K562 (cell line): Measurements from ENCODE around the gene GMIP. TPM values are rescaled to one million over a fixed set of nuclear protein-coding genes. Genes with fewer than 3 reads are reported as not detected.

ENCODE experiments used
- ATAC-seq: fragments of 200-7000 bp; cut with Tn5 transposase; 3 replicates; pipeline ENCODE4 v1.9.1; 2020; ENCODE audit warnings: moderate library complexity
- BruUV-seq: library from RNA; stranded (reverse); fragments of 400-500 nt; replicated peaks from 2 replicates; lab custom pipeline; 2021; lab: Mats Ljungman, UMichigan
- CTCF ChIA-PET: fragments of 300-600 bp; formaldehyde crosslinking; extraction: SDS; loops from one replicate; lab custom pipeline; 2021; ENCODE audit warnings: low intra/inter-chr PET ratio; lab: Yijun Ruan, JAX
- POLR2A ChIA-PET: fragments of 300-600, 350-650 bp; sonication (Branson Sonifier 250); formaldehyde crosslinking; extraction: SDS; loops from one replicate; lab custom pipeline; 2021; ENCODE audit warnings: antibody characterized with exemption, inconsistent platforms; lab: Yijun Ruan, JAX
- DNase-seq, 4 experiments: peaks; one replicate each; pipeline versions ENCODE4 v3.0.0 to v3.0.0-alpha.2; 2011 to 2018; ENCODE audit warnings: low spot score in 3 of 4, mixed read lengths in 3 of 4; ENCODE audit errors: extremely low read depth in 1 of 4
- FAIRE-seq: peaks from 2 replicates; lab custom pipeline; 2011; peaks lifted over from hg19 to GRCh38; lab: Jason Lieb, UNC
- H2AFZ ChIP-seq: 2 replicates; pipeline ENCODE4 v1.6.0; 2011; ENCODE audit warnings: low read depth, low read length, control low read depth, inconsistent platforms
- H3K27ac ChIP-seq: fragments of 200-600 bp; 3 replicates; pipeline ENCODE4 v1.8.0; 2011; ENCODE audit warnings: low read depth, mild to moderate bottlenecking, control low read depth, inconsistent platforms, low read length, moderate library complexity, mixed read lengths; ENCODE audit errors: extremely low read depth
- H3K27me3 ChIP-seq, 2 experiments: fragments of 300-600 bp in 1 of 2; 2 replicates in 1 of 2; 3 replicates in 1 of 2; pipeline versions ENCODE4 v1.6.0 to v1.8.0; 2011; ENCODE audit warnings: inconsistent platforms in 2 of 2, low read length in 2 of 2, mild to moderate bottlenecking in 1 of 2, mixed read lengths in 1 of 2, moderate library complexity in 1 of 2; ENCODE audit not compliant: control insufficient read depth in 2 of 2, insufficient read depth in 2 of 2
- H3K36me3 ChIP-seq: fragments of 300-600 bp; 3 replicates; pipeline ENCODE4 v1.8.0; 2011; ENCODE audit warnings: mild to moderate bottlenecking, low read length, inconsistent platforms; ENCODE audit not compliant: control insufficient read depth, insufficient read depth
- H3K4me1 ChIP-seq, 2 experiments: fragments of 200-600 bp in 1 of 2; replicated peaks in 1 of 2; 2 replicates in 1 of 2; 3 replicates in 1 of 2; pipeline versions ENCODE4 v1.5.1 to v1.8.0; 2011; ENCODE audit warnings: inconsistent platforms in 2 of 2, low read length in 2 of 2, mild to moderate bottlenecking in 1 of 2, mixed read lengths in 1 of 2, moderate library complexity in 1 of 2; ENCODE audit not compliant: control insufficient read depth in 2 of 2, insufficient read depth in 2 of 2
- H3K4me2 ChIP-seq: 2 replicates; pipeline ENCODE4 v1.6.1; 2011; ENCODE audit warnings: low read length, control low read depth, inconsistent platforms, mixed read lengths; ENCODE audit not compliant: insufficient read depth
- H3K4me3 ChIP-seq: fragments of 200-600 bp; sonication (generic), shearing (Covaris generic); 2 replicates; pipeline ENCODE4 v1.5.1; 2016; ENCODE audit warnings: control low read depth, inconsistent platforms
- H3K79me2 ChIP-seq: fragments of 200-600 bp; 3 replicates; pipeline ENCODE4 v1.8.0; 2011; ENCODE audit warnings: low read length, inconsistent platforms; ENCODE audit not compliant: control insufficient read depth, insufficient read depth
- H3K9ac ChIP-seq, 2 experiments: 2 replicates each; pipeline versions ENCODE4 v1.6.0 to v1.6.1; 2011; ENCODE audit warnings: low read depth in 2 of 2, low read length in 2 of 2, control low read depth in 1 of 2, inconsistent platforms in 1 of 2, mild to moderate bottlenecking in 1 of 2, mixed read lengths in 1 of 2; ENCODE audit not compliant: insufficient read depth in 1 of 2
- H3K9me1 ChIP-seq: one replicate; pipeline ENCODE4 v1.6.0; 2011; ENCODE audit warnings: inconsistent platforms, mild to moderate bottlenecking, low read length, moderate library complexity; ENCODE audit not compliant: control insufficient read depth, insufficient read depth
- H3K9me3 ChIP-seq: replicated peaks from 2 replicates; pipeline ENCODE4 v1.5.1; 2011; ENCODE audit warnings: low read depth, low read length, inconsistent platforms; ENCODE audit not compliant: control insufficient read depth, insufficient read depth
- H4K20me1 ChIP-seq: replicated peaks from 2 replicates; pipeline ENCODE4 v1.6.1; 2011; ENCODE audit warnings: low read length, inconsistent platforms, mixed read lengths; ENCODE audit not compliant: control insufficient read depth, insufficient read depth
- ATF3 ChIP-seq, 2 experiments: fragments of 450-650 bp in 1 of 2; sonication (generic) in 1 of 2; formaldehyde crosslinking in 1 of 2; IDR thresholded peaks in 1 of 2; conservative IDR thresholded peaks in 1 of 2; 2 replicates each; pipeline versions ENCODE4 v1.6.1 to v1.8.1; 2016 to 2023; ENCODE audit warnings: mild to moderate bottlenecking in 2 of 2, moderate library complexity in 2 of 2, inconsistent platforms in 1 of 2, missing genetic modification reagents in 1 of 2
- BRF1 ChIP-seq: IDR thresholded peaks from 3 replicates; pipeline ENCODE4 v1.6.1; 2011; ENCODE audit warnings: borderline replicate concordance, mild to moderate bottlenecking; ENCODE audit not compliant: insufficient read length; ENCODE audit errors: extremely low read depth
- CHD1 ChIP-seq: fragments of 200-600 bp; sonication (generic); IDR thresholded peaks from one replicate; pipeline ENCODE4 v1.6.1; 2012; ENCODE audit warnings: mild to moderate bottlenecking, moderate library complexity, low read length, inconsistent platforms
- HBP1 ChIP-seq: fragments of 450-650 bp; formaldehyde crosslinking; IDR thresholded peaks from 2 replicates; pipeline ENCODE4 v1.4.0; 2022; ENCODE audit warnings: missing genetic modification characterization
- NR2C2 ChIP-seq, 2 experiments: fragments of 200-800 bp in 1 of 2; sonication (Bioruptor generic) in 1 of 2; sonication (generic) in 1 of 2; formaldehyde crosslinking in 1 of 2; IDR thresholded peaks; 2 replicates each; pipeline versions ENCODE4 v1.6.1 to v1.8.0; 2016 to 2022; ENCODE audit warnings: mild to moderate bottlenecking in 1 of 2, missing compliant biosample characterization in 1 of 2, missing genetic modification characterization in 1 of 2, missing genetic modification reagents in 1 of 2
- PCBP2 ChIP-seq: fragments of 200-400 bp; formaldehyde crosslinking; IDR thresholded peaks from 2 replicates; pipeline ENCODE4 v1.6.1; 2018; ENCODE audit warnings: low read length, low read depth, mild to moderate bottlenecking, moderate library complexity; ENCODE audit not compliant: poor library complexity, severe bottlenecking
- ZBTB49 ChIP-seq: sonication (generic); formaldehyde crosslinking; IDR thresholded peaks from 2 replicates; pipeline ENCODE4 v1.8.0; 2022; ENCODE audit warnings: missing genetic modification reagents, mild to moderate bottlenecking, borderline replicate concordance
- ZNF324 ChIP-seq: fragments of 250-450 bp; sonication (Bioruptor Pico); IDR thresholded peaks from 2 replicates; pipeline ENCODE4 v1.4.0; 2020; ENCODE audit warnings: mild to moderate bottlenecking
- ZNF717 ChIP-seq: fragments of 250-450 bp; sonication (Bioruptor Pico); IDR thresholded peaks from 2 replicates; pipeline ENCODE4 v1.5.0; 2021
- WGBS: fragments of 100-300 bp; shearing (Covaris generic); methylation state at CpG from one replicate; pipeline ENCODE4 v1.1.6; 2016; ENCODE audit warnings: low coverage, mixed read lengths; ENCODE audit not compliant: insufficient coverage; ENCODE audit errors: missing lambda C conversion rate; 5-methylcytosine and 5-hydroxymethylcytosine counted together
- in situ Hi-C: fragments of 300-500 bp; cut with MboI; formaldehyde crosslinking; loops from 4 replicates; pipeline ENCODE4 v1.15.0; 2018; ENCODE audit warnings: inconsistent platforms, mixed read lengths
- intact Hi-C: fragments of 100-400 bp; cut with micrococcal nuclease; formaldehyde crosslinking; loops from 2 replicates; pipeline ENCODE4 v1.14.2; 2022
- polyA plus RNA-seq, 8 experiments: library from polyadenylated mRNA; depleted of rRNA in 4 of 8; stranded (reverse) in 5 of 8; unstranded in 3 of 8; fragments of >200 nt; fragmentation: Nextera tagmentation in 2 of 8; fragmentation: Illumina TruSeq in 1 of 8; extraction: Ambion mirVana in 2 of 8; extraction: Trizol in 1 of 8; gene quantifications; 2 replicates each; pipeline versions ENCODE4 v1.2.1 to v1.2.3, GENCODE V29; 2011 to 2014; ENCODE audit warnings: inconsistent platforms in 1 of 8, missing spikeins in 1 of 8
- total RNA-seq, 7 experiments: library from RNA; depleted of rRNA in 6 of 7; stranded (reverse); fragments of >200 nt in 6 of 7; fragmentation: Illumina TruSeq in 2 of 7; extraction: Trizol in 2 of 7; gene quantifications; 2 replicates each; pipeline versions ENCODE4 v1.2.1 to v1.2.3, GENCODE V29; 2011 to 2021; ENCODE audit warnings: low replicate concordance in 1 of 7
- TF ChIP-seq, protein P1 (sequence below): fragments of 250-450 bp; sonication (Bioruptor Pico); IDR thresholded peaks from 2 replicates; pipeline ENCODE4 v1.5.0; 2022; ENCODE audit warnings: mild to moderate bottlenecking

GMIP gene
- total and polyA plus RNA-seq, 9 of the 15 experiments (the other 6 are each of a cell fraction or from before 2014, with no cell fraction given): 0.14 to 15.8 (median 3.2) TPM

- TF ChIP-seq BRF1 (no peak), CHD1 (no peak), ZBTB49 (no peak)
- TF ChIP-seq, protein P1, sequence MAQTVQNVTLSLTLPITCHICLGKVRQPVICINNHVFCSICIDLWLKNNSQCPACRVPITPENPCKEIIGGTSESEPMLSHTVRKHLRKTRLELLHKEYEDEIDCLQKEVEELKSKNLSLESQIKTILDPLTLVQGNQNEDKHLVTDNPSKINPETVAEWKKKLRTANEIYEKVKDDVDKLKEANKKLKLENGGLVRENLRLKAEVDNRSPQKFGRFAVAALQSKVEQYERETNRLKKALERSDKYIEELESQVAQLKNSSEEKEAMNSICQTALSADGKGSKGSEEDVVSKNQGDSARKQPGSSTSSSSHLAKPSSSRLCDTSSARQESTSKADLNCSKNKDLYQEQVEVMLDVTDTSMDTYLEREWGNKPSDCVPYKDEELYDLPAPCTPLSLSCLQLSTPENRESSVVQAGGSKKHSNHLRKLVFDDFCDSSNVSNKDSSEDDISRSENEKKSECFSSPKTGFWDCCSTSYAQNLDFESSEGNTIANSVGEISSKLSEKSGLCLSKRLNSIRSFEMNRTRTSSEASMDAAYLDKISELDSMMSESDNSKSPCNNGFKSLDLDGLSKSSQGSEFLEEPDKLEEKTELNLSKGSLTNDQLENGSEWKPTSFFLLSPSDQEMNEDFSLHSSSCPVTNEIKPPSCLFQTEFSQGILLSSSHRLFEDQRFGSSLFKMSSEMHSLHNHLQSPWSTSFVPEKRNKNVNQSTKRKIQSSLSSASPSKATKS: no peak
Measured at GRCh38 chr19:19677579-19677978, 34.1 kb upstream of the GMIP start (continued).

GRCh38 chr19:19674315-19674714, 30.9 kb upstream of the GMIP start:
- H3K36me3 ChIP-seq: peaks cover 47% of the 10 kb centered on the region
- H3K4me3 ChIP-seq: no peak overlapping the region
- in situ Hi-C loops: no loop called here

More at GRCh38 chr19:19674315-19674714, 30.9 kb upstream of the GMIP start:
- CTCF ChIA-PET: no interaction called here
- Histone ChIP-seq H4K20me1 (no peaks in the 10 kb centered on the region), H3K9ac (no peak overlapping the region), H3K27ac (no peak overlapping the region), H3K4me2 (no peak overlapping the region), H3K79me2 (peaks cover 18% of the 10 kb centered on the region), H3K9me1 (no peaks in the 10 kb centered on the region), H3K4me1 (peaks cover 6 to 9% of the 10 kb centered on the region in 2 experiments), H2AFZ (no peak overlapping the region), H3K9me3 (peaks cover 18% of the 10 kb centered on the region), H3K27me3 (no peaks in the 10 kb centered on the region)
- no TSS peak for BruUV-seq
- 89% methylated on average over 6 of the region's 6 CpGs for WGBS
- FAIRE-seq: no peak
- intact Hi-C loops: no loop called here
- no peak for TF ChIP-seq HBP1 (CRISPR knock-in tag)
- no peak for TF ChIP-seq PCBP2
- TF ChIP-seq ZNF324 (CRISPR knock-in tag): peak; percentile 56; the same call in 1 of the 2 replicates
- TF ChIP-seq NR2C2 (CRISPR knock-in tag; IDR thresholded peaks at IDR 0.05): no peak
- no peak for TF ChIP-seq NR2C2 (tag; IDR thresholded peaks at IDR 0.05)
- no peak for TF ChIP-seq ZNF717 (CRISPR knock-in tag)
- TF ChIP-seq ATF3 (IDR thresholded peaks at IDR 0.05): peak; percentile 31; the same call in 1 of the 2 replicates
- TF ChIP-seq ATF3 (CRISPR knock-in tag; conservative IDR thresholded peaks at IDR 0.05): no peak
- no peak for DNase-seq
- POLR2A ChIA-PET: no interaction called here
- ATAC-seq: no peak
